Middle frontal gyrus (tissue), 1 donor: ENCODE results near the gene SPRED3.

Source experiments
- DNase-seq: peaks from one replicate; pipeline ENCODE4 v3.0.0-alpha.2; 2015; ENCODE audit warnings: low spot score; ENCODE audit errors: extremely low spot score

Gene SPRED3

DNA sequence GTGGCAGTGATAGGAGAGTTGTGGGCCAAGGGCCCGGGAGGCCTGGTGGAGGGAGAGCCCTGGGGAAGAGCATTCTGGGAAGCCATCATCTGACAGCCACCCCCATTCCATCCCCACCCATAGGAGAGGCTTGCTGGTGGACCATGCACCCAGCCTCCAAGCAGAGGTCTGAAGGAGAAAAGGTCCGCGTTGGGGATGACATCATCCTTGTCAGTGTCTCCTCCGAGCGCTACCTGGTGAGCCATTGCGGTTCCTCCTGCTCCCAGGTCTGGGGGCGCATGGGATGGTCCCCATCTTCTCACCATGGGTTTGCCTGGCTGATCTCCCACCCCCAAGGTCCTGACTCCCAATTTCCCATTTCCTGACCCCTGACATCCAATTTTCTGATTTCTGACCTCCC, 55.5 kb downstream of the SPRED3 start:
- no peak for DNase-seq

DNA sequence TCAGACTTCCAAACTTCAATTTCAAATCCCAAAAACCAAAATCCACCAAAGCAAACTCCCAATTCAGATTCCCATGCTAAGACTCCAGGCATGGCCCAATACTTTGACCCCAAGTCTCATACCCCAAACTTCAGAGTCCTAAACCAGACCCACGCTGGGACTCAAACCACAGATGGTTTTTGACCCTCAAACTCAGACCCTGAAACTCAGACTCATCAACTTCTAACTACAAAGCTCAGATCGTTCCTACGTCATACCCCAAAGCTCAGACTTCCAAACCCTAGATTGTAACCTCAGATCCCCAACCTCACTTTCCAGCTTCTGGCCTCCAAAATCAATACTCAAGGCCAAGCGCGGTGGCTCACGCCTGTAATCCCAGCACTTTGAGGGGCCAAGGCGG, 56.9 kb downstream of the SPRED3 start:
- no peak for DNase-seq

DNA sequence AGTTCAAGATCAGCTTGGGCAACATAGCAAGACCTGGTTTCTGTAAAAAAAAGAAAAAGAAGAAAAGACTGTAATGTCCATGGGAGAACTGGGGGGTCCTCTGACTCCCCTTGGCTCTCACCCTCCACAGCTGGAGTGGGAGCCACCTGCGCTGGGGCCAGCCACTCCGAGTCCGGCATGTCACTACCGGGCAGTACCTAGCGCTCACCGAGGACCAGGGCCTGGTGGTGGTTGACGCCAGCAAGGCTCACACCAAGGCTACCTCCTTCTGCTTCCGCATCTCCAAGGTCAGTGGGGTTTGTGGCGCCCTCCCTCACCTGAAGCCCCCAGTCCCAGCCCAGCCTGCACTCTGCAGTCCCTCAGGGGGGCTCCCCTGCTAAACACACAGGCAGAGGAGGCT, 59.7 kb downstream of the SPRED3 start:
- DNase-seq = no peak
